Measurements from ENCODE around the gene RNF11.
"Not testable (repeated sequence)": the region's sequence is repeated elsewhere in the genome, so short reads cannot be mapped to it uniquely, and the experiment has no call there.

Gene RNF11

GRCh38 chr1:51216631-51217030 is 19.4 kb upstream of the RNF11 start:
- no peak for TF ChIP-seq JUND (IDR thresholded peaks at IDR 0.05; ENCODE audit: low read depth)
- DNase-seq (ENCODE audit: low read depth in 1 of 2, low spot score in 1 of 2): no peak
- in situ Hi-C loops (cut with HindIII; ENCODE audit: low pct_unique_long_range_greater_than_20kb, low sequenced_read_pairs): no loop called here

DNA sequence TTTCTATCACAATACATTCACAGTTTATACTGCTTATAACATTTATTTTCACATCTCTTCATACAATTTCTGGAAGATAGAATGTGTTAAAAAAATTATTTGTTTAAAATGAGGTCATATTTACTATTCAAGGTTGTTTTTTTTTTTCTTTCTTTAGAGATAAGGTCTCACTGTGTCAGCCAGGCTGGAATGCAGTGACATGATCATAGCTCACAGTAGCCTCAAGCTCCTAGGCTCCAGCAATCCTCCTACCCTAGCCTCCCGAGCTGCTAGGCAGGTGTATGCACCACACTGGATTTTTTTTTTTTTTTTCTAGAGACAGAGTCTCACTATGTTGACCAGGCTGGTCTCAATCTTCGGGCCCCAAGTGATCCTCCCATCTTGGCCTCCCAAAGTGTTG is 19.0 kb upstream of the RNF11 start:
- TF ChIP-seq JUND (IDR thresholded peaks at IDR 0.05; ENCODE audit: low read depth): no peak
- no peak for DNase-seq (ENCODE audit: low read depth in 1 of 2, low spot score in 1 of 2)
- in situ Hi-C loops (cut with HindIII; ENCODE audit: low pct_unique_long_range_greater_than_20kb, low sequenced_read_pairs): no loop called here

DNA sequence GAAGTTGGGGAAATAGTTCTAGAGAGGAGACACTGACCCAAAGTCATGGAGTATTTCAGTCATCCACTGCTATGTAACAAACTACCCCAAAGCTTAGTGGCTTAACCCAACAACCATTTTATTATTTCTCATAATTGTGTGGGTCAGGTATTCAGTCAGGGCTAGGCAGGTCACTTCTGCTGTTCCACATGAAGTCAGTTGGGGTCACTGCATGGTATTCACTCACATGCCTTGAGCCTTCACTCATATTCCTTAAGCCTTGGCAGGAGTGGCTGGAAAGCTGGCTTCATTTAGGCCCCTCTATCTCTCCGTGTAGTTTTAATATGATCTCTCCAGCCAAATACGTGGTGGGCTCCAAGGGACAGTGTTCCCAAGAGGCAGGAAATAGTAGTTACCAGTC is 17.5 kb upstream of the RNF11 start:
- DNase-seq (ENCODE audit: low read depth in 1 of 2, low spot score in 1 of 2): no peak
- in situ Hi-C loops (cut with HindIII; ENCODE audit: low pct_unique_long_range_greater_than_20kb, low sequenced_read_pairs): no loop called here
- TF ChIP-seq JUND (IDR thresholded peaks at IDR 0.05; ENCODE audit: low read depth): no peak

DNA sequence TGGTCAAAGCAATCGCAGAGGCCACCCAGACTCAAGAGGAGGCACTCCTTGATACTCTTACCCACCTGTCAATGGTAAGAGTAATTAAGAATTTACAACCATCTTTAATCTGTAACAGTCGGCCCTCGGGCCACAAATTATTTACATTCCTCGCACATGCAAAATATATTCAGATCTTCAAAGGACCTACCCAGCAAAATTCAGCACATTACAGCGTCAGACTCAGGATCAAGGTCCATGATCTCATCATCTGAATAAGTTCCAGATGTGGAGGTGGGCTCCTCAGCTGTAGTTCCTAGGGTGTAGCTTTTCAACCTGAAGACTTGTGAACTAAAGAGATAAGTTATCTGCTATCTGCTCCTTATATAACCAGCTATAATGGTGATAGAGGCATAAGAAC is 17.1 kb upstream of the RNF11 start:
- no peak for TF ChIP-seq JUND (IDR thresholded peaks at IDR 0.05; ENCODE audit: low read depth)
- in situ Hi-C loops (cut with HindIII; ENCODE audit: low pct_unique_long_range_greater_than_20kb, low sequenced_read_pairs): no loop called here
- DNase-seq (ENCODE audit: low read depth in 1 of 2, low spot score in 1 of 2): no peak

GRCh38 chr1:51221529-51221928 is 14.5 kb upstream of the RNF11 start:
- in situ Hi-C loops (cut with HindIII; ENCODE audit: low pct_unique_long_range_greater_than_20kb, low sequenced_read_pairs); DNase-seq (ENCODE audit: low read depth in 1 of 2, low spot score in 1 of 2): not testable (repeated sequence)

- in situ Hi-C loops (cut with HindIII; ENCODE audit: low pct_unique_long_range_greater_than_20kb, low sequenced_read_pairs): no loop called here
- no peak for TF ChIP-seq JUND (IDR thresholded peaks at IDR 0.05; ENCODE audit: low read depth)
- DNase-seq (ENCODE audit: low read depth in 1 of 2, low spot score in 1 of 2): no peak
These were observed 13.8 kb upstream of the RNF11 start for GRCh38 chr1:51222136-51222787.

DNA sequence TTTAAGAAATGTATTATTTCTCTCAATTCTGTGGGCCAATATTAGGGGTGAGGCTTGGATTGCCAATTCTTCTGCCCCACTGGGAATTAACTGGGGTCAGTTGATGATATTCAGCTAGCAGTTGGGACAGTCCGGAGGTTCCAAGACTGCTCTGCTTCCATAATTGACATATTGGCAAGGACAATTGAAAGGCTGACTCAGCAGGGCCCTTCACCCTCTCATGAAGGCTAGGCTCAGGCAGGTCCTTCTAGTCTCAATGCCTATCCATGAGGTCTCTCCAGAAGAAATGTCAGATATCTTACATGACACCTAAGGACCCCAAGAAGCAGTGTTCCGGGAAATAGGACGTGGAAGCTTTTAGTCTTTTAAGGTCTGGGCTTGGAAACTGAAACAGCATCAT is 13.3 kb upstream of the RNF11 start:
- no peak for TF ChIP-seq JUND (IDR thresholded peaks at IDR 0.05; ENCODE audit: low read depth)
- in situ Hi-C loops (cut with HindIII; ENCODE audit: low pct_unique_long_range_greater_than_20kb, low sequenced_read_pairs): no loop called here
- no peak for DNase-seq (ENCODE audit: low read depth in 1 of 2, low spot score in 1 of 2)

DNA sequence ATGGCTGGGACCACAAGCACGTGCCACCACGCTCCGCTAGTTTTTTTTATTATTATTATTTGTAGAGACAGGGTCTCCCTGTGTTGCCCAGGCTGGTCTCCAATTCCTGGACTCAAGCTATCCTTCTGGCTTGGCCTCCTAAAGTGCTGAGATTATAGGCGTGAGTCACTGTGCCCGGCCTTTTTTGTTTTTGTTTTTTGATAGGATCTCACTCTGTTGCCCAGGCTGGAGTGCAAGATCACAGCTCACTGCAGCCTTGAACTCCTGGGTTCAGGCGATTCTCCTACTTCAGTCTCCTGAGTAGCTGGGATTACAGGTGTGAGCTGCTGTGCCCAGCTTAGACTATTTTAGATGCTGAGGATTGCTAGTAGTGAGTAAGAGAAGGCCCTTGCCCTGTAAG is 11.8 kb upstream of the RNF11 start:
- TF ChIP-seq JUND (IDR thresholded peaks at IDR 0.05; ENCODE audit: low read depth): no peak
- in situ Hi-C loops (cut with HindIII; ENCODE audit: low pct_unique_long_range_greater_than_20kb, low sequenced_read_pairs): no loop called here
- DNase-seq (ENCODE audit: low read depth in 1 of 2, low spot score in 1 of 2): no peak

DNA sequence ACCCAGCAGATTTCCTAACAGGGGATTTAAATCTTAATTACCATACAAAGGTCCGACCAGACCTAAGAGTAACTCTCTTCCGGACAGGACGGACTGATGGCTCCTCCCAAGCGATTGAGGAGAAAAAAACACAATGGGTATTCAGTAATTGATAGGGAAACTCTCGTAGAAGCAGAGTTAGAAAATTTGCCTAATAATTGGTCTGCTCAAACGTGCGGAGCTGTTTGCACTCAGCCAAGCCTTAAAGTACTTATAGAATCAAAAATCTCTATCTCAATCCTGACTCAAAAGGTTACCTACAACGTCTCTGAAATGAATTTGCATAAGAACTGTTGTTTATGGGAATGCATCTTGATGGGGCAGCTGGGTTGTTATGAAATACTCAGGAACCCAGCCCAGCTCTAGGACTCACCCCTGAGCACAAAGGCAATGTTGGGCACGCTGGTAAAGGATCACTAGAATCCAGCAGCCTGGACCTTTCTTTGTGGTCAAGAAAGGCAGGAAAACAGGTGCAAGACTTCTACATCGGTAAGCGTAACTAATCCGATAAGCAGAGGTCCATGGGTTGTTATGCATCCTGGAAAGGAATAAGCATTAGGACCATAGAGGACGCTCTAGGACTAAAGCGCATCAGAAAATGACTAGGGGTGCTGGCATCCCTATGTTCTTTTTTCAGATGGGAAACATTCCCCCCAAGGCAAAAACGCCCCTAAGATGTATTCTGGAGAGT is 8.7 kb upstream of the RNF11 start:
- DNase-seq (ENCODE audit: low read depth in 1 of 2, low spot score in 1 of 2); in situ Hi-C loops (cut with HindIII; ENCODE audit: low pct_unique_long_range_greater_than_20kb, low sequenced_read_pairs): not testable (repeated sequence)

GRCh38 chr1:51228471-51228870 is 7.6 kb upstream of the RNF11 start:
- DNase-seq (ENCODE audit: low read depth in 1 of 2, low spot score in 1 of 2); in situ Hi-C loops (cut with HindIII; ENCODE audit: low pct_unique_long_range_greater_than_20kb, low sequenced_read_pairs): not testable (repeated sequence)

DNA sequence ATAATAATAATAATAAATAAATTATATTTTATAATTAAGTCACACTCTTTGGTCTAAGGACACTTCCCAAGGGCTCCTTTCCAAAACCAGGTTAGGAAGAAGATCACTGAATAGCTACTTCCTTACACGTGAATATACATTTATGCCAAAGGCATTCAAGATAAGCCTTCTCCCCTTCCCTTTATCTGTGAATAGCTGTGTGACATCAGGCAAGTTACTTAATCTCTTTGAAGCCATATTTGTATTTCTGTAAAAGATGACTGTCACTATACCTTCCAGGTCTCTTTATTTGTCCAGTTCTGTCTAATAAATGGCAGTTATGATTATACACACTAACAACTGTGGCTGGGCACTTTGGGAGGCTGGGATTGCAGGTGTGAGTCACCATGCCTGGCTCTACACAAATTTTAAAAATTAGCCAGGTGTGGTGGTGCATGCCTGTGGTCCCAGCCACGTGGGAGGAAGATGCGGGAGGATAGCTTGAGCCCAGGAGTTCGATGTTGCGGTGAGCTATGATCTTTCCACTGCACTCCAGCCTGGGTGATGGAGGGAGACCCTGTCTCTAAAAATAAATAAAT is 5.5 kb upstream of the RNF11 start:
- no peak for TF ChIP-seq JUND (IDR thresholded peaks at IDR 0.05; ENCODE audit: low read depth)
- in situ Hi-C loops (cut with HindIII; ENCODE audit: low pct_unique_long_range_greater_than_20kb, low sequenced_read_pairs): no loop called here
- no peak for DNase-seq (ENCODE audit: low read depth in 1 of 2, low spot score in 1 of 2)

DNA sequence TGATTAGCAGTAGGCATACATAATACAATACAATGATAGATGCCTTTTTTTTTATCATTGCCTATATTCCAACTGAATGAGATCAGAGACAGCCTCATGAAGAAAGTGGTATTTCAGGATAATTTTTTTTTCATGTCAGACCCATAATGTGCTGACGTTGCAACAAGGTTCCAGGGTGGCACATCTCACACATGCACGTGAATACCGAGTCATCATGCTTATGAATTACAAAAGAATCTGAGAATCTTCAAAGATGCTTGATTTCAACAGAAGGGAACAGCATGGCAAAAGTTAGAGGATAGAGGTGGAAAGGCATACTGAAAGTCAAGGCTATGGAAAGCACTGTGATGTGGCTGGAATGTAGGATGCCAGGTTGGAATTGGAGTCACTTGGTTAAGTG is 5.0 kb upstream of the RNF11 start:
- in situ Hi-C loops (cut with HindIII; ENCODE audit: low pct_unique_long_range_greater_than_20kb, low sequenced_read_pairs): no loop called here
- no peak for TF ChIP-seq JUND (IDR thresholded peaks at IDR 0.05; ENCODE audit: low read depth)
- no peak for DNase-seq (ENCODE audit: low read depth in 1 of 2, low spot score in 1 of 2)

- DNase-seq (ENCODE audit: low read depth in 1 of 2, low spot score in 1 of 2): no peak
- in situ Hi-C loops (cut with HindIII; ENCODE audit: low pct_unique_long_range_greater_than_20kb, low sequenced_read_pairs): no loop called here
- no peak for TF ChIP-seq JUND (IDR thresholded peaks at IDR 0.05; ENCODE audit: low read depth)
These were observed 4.2 kb upstream of the RNF11 start for GRCh38 chr1:51231896-51232295.

- in situ Hi-C loops (cut with HindIII; ENCODE audit: low pct_unique_long_range_greater_than_20kb, low sequenced_read_pairs); DNase-seq (ENCODE audit: low read depth in 1 of 2, low spot score in 1 of 2): not testable (repeated sequence)
These were observed 1.8 kb upstream of the RNF11 start for GRCh38 chr1:51234236-51234635.
